Suprapubic skin (tissue), 3 donors: ENCODE data around the gene LMNTD2.

ENCODE experiments used
- CTCF ChIP-seq, 2 donors: fragments of 200-600 bp in 1 of 2; fragments of 450-650 bp in 1 of 2; sonication (generic) in 1 of 2; IDR thresholded peaks; one replicate each; pipeline ENCODE4 v1.5.1; 2016 to 2019; ENCODE audit warnings: antibody characterized with exemption in 2 of 2, mild to moderate bottlenecking in 1 of 2, moderate library complexity in 1 of 2
- EP300 ChIP-seq: sonication (generic); formaldehyde crosslinking; IDR thresholded peaks from one replicate; pipeline ENCODE4 v1.6.1; 2017; ENCODE audit warnings: antibody characterized with exemption
- POLR2A ChIP-seq, 2 donors: fragments of 450-650 bp; IDR thresholded peaks; one replicate each; pipeline ENCODE4 v1.6.1; 2017; ENCODE audit warnings: antibody characterized with exemption in 2 of 2, mild to moderate bottlenecking in 2 of 2, moderate library complexity in 2 of 2

DNA sequence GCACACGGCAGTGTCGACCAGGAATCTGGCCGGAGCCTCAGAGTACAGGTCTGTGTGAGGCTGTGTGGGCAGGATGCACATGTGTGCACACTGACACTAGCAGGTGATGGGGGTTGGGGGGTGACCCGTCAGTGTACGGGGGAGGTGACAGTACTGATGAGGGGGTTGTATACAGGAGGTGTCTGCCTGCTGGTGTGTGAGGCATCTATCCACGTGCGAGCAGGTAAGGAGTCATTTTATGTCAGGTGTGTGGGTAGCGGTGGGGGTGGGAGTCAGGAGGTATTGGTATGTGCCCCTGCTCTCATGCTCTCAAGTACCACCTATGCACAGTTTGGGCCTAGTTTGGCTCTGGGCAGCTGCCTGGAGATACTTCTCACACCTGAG, 11.3 kb upstream of the LMNTD2 start:
- no peak for TF ChIP-seq EP300
- TF ChIP-seq CTCF (IDR thresholded peaks at IDR 0.05) = no peak
- TF ChIP-seq POLR2A (IDR thresholded peaks at IDR 0.05) = no peak
